Measurements from ENCODE around the gene CDC25C.
A peak's percentile ranks its signal among the peaks of the same experiment; 100 is the strongest.
"Not testable (repeated sequence)": the region's sequence is repeated elsewhere in the genome, so short reads cannot be mapped to it uniquely, and the experiment has no call there.

CDC25C gene

DNA sequence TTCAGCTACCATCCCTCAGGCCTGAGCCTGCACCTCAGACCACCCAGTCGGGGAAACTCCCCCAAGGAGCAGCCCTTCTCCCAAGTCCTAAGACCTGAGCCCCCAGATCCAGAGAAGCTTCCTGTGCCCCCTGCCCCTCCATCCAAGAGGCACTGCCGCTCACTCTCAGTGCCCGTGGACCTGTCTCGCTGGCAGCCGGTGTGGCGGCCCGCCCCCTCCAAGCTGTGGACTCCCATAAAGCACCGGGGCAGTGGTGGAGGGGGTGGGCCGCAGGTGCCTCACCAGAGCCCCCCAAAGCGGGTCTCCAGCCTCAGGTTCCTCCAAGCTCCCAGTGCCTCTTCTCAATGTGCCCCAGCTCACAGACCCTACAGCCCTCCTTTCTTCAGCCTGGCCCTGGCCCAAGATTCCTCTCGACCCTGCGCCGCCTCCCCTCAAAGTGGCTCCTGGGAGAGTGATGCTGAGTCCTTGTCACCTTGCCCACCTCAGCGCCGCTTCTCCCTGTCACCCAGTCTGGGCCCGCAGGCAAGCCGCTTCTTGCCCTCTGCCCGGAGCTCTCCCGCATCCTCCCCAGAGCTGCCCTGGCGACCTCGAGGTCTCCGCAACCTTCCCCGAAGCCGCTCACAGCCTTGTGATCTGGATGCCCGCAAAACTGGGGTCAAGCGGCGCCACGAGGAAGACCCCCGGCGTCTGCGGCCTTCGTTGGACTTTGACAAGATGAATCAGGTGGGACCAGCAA lies 13.5 kb upstream of the CDC25C start:
- no peak for DNase-seq (ENCODE audit: low read depth)

DNA sequence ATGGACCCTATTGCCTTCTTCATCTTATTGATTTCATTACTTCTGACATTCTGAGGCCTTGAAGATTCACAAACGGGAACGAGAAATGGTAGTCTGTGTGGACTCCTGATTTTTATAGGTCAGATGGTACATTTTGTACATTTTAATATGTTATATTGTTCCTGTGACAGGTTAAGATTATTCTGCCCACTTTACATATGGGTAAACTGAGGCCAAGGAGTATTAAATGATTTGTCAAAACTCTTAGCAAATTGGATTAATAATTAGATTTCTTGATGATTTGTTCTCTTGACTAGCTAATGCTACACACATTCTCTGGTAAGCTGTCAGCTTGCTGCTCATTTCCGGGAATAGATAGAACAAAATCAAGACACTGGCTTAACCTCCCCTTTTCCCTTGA lies 8.4 kb upstream of the CDC25C start:
- DNase-seq (ENCODE audit: low read depth): no peak

DNA sequence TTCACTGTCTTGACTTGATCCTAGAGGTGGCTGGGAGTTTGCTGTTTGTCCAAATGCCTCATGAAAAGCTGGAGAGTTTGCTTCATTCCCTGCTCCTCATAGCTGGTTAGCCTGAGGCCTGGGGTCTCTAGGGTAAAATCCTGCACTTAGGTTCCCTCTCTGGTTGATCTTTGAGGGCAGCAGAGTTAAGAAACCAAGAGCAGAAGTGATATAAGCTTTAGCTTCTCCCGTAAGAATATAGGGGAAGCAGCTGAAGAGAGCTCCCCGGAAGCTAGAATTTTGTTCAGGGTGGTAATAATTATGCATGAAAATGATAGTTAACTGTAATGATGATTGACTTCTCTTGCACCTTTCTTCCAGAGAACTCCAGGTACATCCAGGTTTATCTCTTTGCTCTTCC lies 7.9 kb upstream of the CDC25C start:
- no peak for DNase-seq (ENCODE audit: low read depth)

DNA sequence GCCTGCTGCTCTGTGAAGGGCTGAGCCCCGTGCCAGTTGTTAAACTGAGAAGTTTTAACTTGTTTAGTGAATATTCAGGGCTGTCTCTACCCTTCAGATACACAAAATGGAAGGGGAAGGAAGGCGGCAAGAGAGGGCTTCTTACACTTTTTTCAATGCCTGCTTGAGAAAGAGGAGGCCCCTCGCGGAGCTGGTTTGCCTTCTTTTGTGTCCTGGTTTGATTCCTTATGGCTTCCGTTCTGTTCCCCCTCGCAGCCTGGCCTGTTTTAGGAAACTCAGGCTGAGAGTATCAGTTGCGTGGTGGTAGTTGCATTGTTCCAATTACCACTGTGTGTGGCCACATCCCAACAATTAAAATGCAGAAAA lies 7.5 kb upstream of the CDC25C start:
- no peak for DNase-seq (ENCODE audit: low read depth)

DNA sequence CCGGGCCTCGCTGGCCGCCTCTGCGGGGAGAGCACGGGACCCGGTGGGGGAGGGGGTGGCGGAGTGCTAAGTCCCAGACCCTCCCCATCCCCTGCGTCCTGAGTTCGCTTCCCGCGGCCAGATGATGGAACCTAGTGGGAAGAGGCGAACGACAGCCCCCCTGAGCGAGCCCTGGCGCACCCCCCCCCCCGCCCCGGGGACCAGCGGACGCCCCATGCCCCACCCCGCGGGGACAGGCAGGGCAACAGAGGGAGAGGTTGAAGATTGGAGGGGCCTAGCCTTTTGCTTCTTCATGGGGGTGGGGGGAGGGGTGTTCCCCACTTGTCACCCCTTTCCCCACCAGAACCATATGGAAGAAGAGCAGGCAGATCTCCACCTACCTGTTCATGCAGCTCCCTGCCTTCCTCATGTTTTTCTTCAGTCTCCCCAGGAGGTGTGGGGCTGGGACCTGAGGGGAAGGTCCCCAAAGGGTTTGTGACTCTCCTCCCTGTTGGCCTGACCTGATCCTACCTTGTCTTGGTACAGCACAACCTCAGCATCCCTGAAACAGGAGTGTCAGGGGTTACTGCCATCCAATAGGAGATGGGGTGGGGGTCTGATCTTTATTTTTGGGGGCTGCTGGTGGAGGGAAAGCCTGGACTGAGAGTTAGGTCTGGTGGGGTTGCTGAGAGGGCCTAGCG lies 6.9 kb upstream of the CDC25C start:
- DNase-seq (ENCODE audit: low read depth): no peak

DNA sequence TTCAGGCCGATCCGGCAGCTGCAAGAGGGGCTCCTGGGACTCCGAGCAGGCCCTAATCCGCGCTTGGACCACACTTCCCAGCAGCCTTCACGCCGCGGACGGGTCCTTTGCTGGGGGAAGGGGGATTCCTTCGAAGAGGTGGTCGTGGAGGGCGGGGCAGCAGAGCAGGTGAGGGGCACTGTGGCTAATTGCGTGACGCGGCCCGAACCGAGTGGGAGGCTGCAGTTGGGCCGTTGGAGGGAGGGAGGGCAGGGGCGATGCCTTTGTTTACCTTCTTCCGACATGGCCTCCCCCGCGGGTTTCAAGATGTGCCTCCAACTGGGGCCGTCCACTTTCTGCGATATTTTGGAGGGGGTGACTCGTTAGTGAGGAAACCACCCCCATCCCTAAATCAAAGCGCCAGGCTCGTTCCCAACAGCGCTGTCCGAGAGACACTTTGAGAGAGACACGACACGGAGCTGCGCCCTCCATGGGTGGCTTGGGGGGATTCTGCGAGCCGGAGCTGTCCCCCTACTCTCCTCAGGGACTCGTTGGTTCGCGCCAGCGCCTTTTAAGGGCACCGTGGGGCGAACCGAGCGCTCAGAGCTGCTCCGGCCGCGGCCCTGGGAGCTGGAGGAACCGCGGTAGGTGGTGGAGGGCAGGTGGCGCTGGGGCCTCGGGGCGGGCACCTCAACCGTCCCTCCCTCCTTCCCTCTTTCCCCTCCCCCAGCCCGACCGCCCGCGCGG lies 6.2 kb upstream of the CDC25C start, which contains the start of gene FAM53C:
Gene FAM53C, plus strand, starts transcription at position 582 of the 726 bp plus-strand sequence. CDS start 3,070 bp downstream, outside the sequence.
- peak; percentile 86 for DNase-seq (ENCODE audit: low read depth)

DNA sequence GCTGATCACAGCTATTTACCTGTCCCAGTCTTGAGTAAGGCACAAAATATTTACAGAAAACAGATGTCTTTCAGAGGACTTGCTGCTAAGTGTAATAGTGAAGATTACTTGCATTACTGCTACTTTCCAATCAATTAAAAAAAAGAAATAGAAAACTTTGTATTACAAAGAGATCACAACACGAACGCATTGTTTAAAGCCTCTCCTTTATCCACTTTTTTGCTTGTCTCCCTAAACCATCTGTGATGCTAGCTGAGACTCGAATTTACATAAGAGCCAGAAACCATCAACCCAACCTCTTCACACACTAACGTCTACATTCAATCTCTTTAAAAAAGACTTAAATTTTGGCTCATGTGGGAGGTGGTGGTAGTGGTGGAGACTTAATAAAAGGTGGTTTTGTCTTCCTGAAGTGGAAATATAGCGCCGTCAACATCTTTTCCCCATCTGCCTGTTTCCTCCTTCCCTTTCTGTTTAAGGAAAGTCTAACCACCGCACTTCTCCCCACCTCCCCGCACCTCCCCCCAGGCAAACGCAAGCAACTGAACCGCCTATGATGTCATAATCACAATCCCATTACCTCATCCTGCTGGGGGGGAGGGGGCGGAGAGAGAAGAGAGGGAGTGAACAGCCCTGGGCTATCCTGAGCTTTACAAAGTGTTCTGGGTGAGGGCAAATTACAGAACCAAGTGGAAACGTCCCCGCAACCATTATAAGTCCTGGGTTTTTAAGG lies 5.5 kb upstream of the CDC25C start:
- no peak for DNase-seq (ENCODE audit: low read depth)

DNA sequence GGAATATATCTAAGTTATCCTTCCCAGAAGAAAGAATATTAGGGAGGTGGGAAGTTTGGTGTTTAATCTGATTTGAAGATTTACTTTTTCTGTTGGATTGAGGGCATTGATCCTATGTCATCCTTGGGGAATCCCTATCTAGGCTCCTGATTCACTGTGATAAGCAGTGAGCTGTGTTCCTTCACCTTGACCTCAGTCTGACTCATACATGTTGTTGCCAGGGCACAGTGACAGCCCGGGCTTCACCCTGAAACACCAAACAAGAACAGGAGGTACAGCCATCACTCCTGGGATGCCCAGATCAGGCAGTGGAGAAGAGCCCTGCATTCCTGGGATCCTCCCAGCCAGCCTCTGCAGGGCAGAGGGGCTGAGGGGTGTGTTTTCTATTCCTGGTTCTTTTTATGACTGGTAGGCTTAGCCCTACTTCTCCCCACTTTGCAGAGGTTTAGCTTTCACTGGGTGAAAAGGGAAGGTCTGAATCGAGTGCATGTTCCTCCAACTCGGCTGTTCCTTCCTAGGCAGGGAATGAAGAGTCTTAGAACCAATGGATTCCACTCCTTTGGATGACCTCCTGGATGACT lies 3.4 kb upstream of the CDC25C start:
- DNase-seq (ENCODE audit: low read depth): no peak

DNA sequence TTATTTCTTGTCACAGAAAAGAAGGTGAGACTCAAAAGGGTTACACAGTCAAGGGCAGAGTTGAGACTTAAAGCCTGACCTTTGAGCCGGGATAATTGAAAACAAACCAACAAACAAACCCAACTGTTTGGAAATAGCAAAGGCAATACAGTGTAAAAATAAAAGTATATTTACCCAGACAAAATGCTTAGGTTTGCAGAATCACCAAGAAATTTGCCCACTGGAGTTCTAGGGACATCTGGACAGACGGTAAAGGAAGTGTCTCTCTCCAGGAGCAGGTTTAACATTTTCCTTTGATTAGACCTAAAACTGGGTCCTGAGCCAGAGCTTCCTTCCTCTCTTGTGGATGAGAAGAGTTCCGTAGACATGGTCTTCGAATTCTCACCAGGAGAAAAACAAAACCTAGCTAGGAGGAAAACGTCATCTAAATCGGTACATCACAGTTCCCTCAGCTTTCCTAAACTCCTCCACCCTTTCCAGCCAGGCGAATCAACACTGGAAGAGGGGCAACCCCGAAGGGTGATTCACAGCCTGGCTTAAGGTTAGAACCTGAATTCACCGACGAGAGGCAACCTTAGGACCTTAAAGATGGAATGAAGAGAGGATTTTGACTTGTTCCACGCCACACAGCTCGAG lies 673 bp downstream of the CDC25C start:
- DNase-seq (ENCODE audit: low read depth): no peak

DNA sequence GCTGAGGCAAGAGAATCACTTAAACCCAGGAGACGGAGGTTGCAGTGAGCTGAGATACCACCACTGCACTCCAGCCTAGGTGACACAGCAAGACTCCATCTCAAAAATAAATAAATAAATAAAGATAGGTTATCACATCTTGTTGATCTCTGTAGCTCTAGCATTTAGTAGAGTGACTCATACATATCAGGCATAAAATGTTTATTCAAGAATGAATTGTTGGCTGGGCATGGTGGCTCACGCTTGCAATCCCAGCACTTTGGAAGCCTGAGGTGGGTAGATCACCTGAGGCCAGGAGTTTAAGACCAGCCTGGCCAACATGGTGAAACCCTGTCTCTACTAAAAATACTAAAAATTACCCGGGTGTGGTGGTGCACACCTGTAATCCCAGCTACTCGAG lies 13.4 kb downstream of the CDC25C start:
- DNase-seq (ENCODE audit: low read depth): not testable (repeated sequence)

DNA sequence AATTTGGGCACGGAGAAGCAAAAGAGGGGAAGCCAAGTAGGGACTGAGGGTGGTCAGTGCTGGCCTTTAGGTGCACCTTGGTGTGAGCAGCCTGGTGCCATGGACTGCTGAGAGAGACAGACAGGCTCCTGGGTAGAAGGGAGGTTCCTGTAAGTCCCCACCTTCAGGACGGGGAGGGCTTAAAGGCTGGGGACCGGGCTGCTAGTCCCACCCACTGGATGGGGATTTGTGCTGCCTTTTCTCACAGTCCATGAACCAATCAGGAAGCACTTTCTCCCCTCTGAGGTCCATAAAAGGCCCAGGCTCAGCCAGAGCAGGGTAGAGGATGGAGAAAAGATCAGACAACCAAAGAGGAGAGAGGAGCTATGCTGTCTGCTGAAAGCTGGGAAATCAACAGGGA lies 15.2 kb downstream of the CDC25C start:
- no peak for DNase-seq (ENCODE audit: low read depth)

DNA sequence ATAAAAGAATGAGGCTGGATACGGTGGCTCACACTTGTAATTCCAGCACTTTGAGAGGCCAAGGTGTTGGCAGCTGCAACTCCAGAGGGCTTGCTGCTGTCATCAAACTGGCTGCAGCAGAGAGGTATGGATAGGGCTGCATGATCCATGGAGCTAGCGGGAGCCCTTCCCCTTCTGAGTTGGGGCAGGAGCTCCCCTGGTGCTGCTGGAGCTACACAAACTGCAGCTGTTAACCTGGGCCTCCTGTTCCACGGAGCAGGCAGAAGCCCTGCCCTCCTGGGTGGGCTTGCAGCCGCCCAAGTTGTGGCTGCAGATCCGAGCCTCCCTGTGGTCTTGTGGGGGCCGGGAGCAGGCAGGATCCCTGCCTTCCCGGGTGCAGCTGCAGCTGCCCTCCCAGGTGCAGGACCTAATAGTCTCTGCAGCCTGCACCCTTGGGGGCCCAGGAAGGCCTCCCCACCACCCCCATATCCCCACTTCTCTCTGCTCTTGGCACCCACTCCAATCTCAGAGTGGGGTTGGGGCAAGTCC lies 15.8 kb downstream of the CDC25C start:
- no peak for DNase-seq (ENCODE audit: low read depth)

DNA sequence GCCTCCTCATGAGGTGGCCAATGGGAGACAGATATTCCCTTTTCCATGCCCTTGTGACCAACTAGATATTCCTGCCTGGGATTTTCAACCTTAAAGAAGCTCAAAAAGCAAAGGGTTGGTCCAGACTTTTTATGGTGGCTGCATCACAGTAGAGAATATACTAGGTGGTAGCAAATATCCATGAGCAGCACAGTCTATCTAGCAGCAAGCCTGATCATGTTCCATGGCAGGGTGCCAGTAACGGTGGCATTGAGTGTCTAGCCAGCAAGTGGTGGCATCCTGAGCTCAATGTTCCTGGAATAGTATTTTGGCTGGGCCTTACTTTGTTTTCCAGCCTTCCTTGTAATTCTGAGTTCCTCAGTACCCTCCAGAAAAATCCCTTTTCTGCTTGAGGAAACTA lies 25.8 kb downstream of the CDC25C start:
- no peak for DNase-seq (ENCODE audit: low read depth)

DNA sequence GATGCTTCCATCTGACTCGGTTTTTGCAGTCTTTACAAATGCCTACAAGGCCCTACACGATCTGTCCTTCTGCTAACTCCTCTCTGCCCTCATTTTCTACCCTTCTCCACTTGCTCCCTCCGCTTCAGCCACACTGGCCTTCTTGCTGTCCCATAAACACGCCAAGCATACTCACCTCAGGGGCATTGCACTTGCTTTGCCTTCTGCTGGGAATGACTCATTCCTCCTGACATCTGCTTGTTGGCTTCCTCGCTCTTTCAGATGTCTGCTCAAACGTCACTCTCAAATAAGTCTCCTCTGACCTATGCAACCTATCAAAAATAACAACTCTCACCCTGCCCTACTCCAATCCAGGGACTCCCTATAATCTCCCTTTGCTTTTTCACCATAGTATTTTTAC lies 28.2 kb downstream of the CDC25C start:
- no peak for DNase-seq (ENCODE audit: low read depth)

DNA sequence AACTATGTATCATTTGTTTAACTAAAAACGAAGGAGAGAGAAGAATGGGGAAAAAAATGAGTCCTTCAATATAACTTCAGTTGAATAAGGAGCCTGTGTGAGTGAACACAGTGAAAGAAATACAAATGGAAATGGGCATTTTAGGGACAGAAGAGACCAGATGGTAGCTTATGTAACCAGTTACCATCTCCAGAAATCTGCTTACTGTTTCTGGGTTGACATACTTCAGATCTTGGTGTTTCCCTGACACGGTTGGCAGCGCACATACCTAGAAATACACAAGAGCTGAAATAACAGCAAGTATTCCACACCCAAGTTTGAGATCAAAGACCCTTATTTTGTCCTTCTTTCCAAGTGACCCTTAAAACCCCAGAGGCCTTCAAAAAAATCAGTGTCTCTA lies 42.3 kb downstream of the CDC25C start:
- no peak for DNase-seq (ENCODE audit: low read depth)

DNA sequence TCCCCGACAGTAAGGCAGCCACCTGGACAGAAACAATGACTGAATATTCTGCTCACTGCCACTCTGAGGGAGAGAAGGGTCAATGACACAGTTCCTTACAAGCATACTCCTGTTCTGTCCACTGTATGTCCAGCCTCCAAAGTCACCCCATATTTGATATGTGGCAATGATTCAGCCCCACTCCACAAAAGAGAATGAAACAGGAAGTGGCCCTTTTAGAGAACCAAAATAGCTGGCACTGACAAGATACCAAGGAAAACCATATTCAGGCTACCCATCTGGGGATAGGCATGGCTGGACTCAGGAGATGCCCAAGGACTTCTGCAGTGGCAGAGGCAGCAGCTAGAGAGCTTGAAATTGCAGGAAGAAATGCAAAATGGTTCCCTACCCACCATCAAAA lies 44.4 kb downstream of the CDC25C start:
- DNase-seq (ENCODE audit: low read depth): no peak

DNA sequence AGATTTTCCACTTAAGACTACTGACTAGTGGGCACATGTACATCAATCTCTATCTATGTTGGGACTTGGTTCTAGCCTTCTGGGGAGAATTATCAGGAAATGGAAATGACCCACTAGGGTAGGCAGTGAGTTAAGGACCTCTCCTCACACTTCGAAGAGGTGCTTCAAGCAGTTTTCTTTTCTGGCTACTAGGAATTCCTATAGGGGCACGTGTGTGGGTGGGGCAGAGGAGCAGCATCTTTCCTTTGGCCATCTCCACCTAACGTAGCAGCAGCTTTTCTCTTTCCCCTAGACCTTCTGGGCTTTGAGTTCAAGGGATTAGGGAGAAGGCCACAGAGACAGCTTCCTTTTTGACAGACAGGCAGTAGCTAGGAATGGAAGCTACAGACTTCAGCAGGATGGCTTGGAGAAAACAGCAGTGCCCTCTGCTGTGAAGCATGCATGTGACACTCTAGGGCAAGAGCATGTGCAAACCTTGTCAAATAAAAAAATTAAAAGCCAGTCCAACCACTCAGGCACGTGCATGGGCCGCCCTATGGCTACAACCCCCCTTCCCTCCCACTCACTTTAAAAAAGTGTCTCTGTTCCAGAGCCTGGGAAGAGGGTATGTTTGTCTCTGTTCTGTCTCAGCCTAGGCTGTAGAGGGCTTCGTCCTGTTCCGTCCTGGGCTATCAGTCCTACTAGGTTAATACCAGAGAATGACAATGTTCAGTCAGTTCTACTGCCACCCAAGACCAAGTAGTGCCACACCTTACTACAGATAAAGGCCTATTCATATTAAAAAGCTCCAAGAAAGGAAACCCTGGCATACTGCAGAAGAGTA lies 48.5 kb downstream of the CDC25C start:
- no peak for DNase-seq (ENCODE audit: low read depth)

DNA sequence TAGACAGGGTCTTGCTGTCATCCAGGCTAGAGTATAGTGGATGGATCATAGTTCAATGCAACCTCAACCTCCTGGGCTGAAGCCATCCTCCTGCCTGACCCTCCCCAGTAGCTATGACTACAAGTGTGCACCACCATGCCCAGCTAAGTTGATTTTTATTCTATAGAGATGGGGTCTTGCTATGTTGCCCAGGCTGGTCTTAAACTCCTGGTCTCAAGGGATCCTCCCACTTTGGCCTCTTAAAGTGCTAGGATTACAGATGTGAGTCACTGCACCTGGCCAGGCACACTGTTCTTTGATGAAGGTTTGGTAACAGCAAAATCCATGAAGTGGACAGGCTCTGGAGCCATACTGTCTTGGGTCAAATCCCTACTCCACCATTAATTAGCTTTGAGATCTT lies 50.7 kb downstream of the CDC25C start:
- no peak for DNase-seq (ENCODE audit: low read depth)

DNA sequence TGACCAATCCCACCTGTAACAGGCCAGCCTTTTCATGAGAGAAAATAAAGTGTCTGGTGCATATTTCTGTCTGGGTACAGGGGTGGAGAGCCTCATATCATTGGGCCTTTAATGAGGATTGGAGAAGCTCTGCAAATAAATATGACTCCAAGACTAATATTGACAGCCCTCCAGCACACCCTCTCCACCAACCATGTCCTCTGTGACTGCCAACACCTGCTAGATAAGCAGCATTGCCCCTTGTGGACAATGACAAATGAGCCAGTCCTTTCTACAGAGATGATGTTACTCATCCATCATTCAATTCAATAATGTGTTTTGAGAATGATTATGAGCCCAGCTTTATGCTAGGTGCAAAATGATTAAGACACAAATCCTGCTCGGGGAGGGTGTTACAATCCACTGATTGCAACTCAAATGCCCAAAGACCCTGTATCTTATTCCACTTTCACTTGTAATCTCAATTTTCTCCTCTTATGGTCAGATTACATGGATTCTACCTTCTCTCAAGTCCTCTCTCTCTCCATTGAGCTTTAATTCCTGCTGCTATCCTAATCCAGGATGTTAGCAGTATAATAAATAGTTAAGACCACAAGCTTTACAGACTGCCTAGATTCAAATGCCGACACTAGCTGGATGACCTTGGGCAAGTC lies 55.1 kb downstream of the CDC25C start:
- no peak for DNase-seq (ENCODE audit: low read depth)

DNA sequence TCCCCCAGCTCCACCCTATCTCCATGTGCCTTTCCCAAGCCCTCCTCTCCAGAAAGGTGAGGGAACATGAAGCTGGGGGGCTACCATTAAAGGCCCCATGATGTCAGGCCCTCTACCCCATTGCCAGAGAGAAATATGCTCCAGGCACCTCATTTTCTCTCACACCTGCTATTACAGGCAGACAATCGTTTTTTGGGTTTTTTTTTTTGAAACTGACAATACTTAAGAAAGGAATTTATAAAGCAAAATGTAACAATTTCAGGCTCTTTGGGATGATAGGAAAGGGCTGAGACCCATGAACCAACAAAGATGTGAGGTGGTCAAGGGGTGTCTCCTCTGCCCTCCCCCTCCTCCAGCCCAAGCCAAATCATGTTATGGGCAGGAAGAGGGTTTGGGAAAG lies 55.7 kb downstream of the CDC25C start:
- no peak for DNase-seq (ENCODE audit: low read depth)

Data from stimulated activated CD8-positive, alpha-beta memory T cell treated with anti-CD3 and anti-CD28 coated beads, Interleukin-12 subunit alpha, Interleukin-12 subunit beta, amount 100 ng/mL, for 4 hours (primary cell).